HL-60/S4 treated with phorbol 12-myristate 13-acetate at 8.2 ng/mL for 4 days and 3 days (cell line): ENCODE results near the gene CTSA.
"Not testable (repeated sequence)": the region's sequence is repeated elsewhere in the genome, so short reads cannot be mapped to it uniquely, and the experiment has no call there.

Experiments used
- in situ Hi-C: fragments of 300-500 bp; cut with MboI; formaldehyde crosslinking; loops from 2 replicates; pipeline ENCODE4 v1.15.0; 2022; ENCODE audit warnings: low sequenced_read_pairs

The CTSA gene

GRCh38 chr20:45863543-45864470 lies 27.3 kb upstream of the CTSA start:
- in situ Hi-C loops, result no loop called here

GRCh38 chr20:45866454-45866853 lies 24.7 kb upstream of the CTSA start:
- in situ Hi-C loops, result no loop called here

- in situ Hi-C loops, result no loop called here
Measured at GRCh38 chr20:45867136-45867818, 23.9 kb upstream of the CTSA start.

GRCh38 chr20:45867819-45868176 lies 23.3 kb upstream of the CTSA start:
- in situ Hi-C loops, result no loop called here

- in situ Hi-C loops, result no loop called here
Measured at GRCh38 chr20:45872626-45873025, 18.5 kb upstream of the CTSA start.

GRCh38 chr20:45873409-45874103 lies 17.6 kb upstream of the CTSA start:
- in situ Hi-C loops, result no loop called here

- in situ Hi-C loops, result not testable (repeated sequence)
Measured at GRCh38 chr20:45874104-45874481, 17.0 kb upstream of the CTSA start.

- in situ Hi-C loops, result no loop called here
Measured at GRCh38 chr20:45874576-45874975, 16.6 kb upstream of the CTSA start.

- in situ Hi-C loops, result no loop called here
Measured at GRCh38 chr20:45878076-45878761, 12.9 kb upstream of the CTSA start.

GRCh38 chr20:45880988-45881788 lies 9.9 kb upstream of the CTSA start, which contains the start of gene ZSWIM1:
TSS of gene ZSWIM1 (plus strand) at chr20:45881227. CDS start at chr20:45882593, 1,366 bp downstream.
- in situ Hi-C loops, result no loop called here

GRCh38 chr20:45882469-45883099 lies 8.6 kb upstream of the CTSA start:
- in situ Hi-C loops, result no loop called here

- in situ Hi-C loops, result no loop called here
Measured at GRCh38 chr20:45883100-45883469, 8.1 kb upstream of the CTSA start.

- in situ Hi-C loops, result no loop called here
Measured at GRCh38 chr20:45886590-45887345, 4.4 kb upstream of the CTSA start.

GRCh38 chr20:45887346-45887715 lies 3.8 kb upstream of the CTSA start, which contains the start of gene SPATA25:
TSS of gene SPATA25 (minus strand) at chr20:45887622. CDS start at chr20:45887590, 32 bp downstream.
- in situ Hi-C loops, result no loop called here

- in situ Hi-C loops, result no loop called here
Measured at GRCh38 chr20:45888681-45889080, 2.5 kb upstream of the CTSA start.

- in situ Hi-C loops, result no loop called here
Measured at GRCh38 chr20:45890077-45890984, 804 bp upstream of the CTSA start.

GRCh38 chr20:45892049-45892825 lies 1.1 kb downstream of the CTSA start:
- in situ Hi-C loops, result no loop called here
